Prostate gland (tissue), 2 donors: ENCODE results near the gene NFASC.

Experiments
- CTCF ChIP-seq, 4 experiments: fragments of 200-600 bp in 2 of 4; fragments of 450-650 bp in 2 of 4; sonication (generic) in 2 of 4; IDR thresholded peaks; 1 replicate in 3 of 4; 2 replicates in 1 of 4; pipeline ENCODE4 v1.5.1; 2016 to 2019; ENCODE audit warnings: antibody characterized with exemption in 4 of 4, mild to moderate bottlenecking in 2 of 4, moderate library complexity in 2 of 4
- POLR2A ChIP-seq: fragments of 450-650 bp; IDR thresholded peaks from one replicate; pipeline ENCODE4 v1.6.1; 2016; ENCODE audit warnings: antibody characterized with exemption, mild to moderate bottlenecking
- POLR2AphosphoS5 ChIP-seq: sonication (generic); formaldehyde crosslinking; IDR thresholded peaks from one replicate; pipeline ENCODE4 v1.6.1; 2017; ENCODE audit warnings: antibody characterized with exemption

GRCh38 chr1:204873176-204873575 is 2.5 kb downstream of the NFASC start:
- TF ChIP-seq CTCF (IDR thresholded peaks at IDR 0.05): no peak
- no peak for TF ChIP-seq POLR2A
- TF ChIP-seq POLR2AphosphoS5: no peak
